ENCODE results near the gene FIGNL1. TPM values are rescaled to one million over a fixed set of nuclear protein-coding genes. Genes with fewer than 3 reads are reported as not detected.

FIGNL1 gene
- total RNA-seq, 1 experiment from 2014 or later = 13.8 TPM

- no peak overlapping the region for H3K27ac Mint-ChIP-seq
- H3K4me2 ChIP-seq (ENCODE audit: insufficient read depth, insufficient read length, low read length) = no peak overlapping the region
- H3K36me3 Mint-ChIP-seq (ENCODE audit: insufficient read depth in 1 of 3, low read depth in 3 of 3) = no peaks in the 10 kb centered on the region; a peak in 2 of 7 replicates
- no peak overlapping the region for H2BK120ac ChIP-seq (ENCODE audit: low read depth, low read length, poor library complexity, severe bottlenecking)
- peaks cover 5 to 7% of the 10 kb centered on the region in 2 experiments; a peak in 3 of 4 replicates for H3K4me1 Mint-ChIP-seq
- H3K56ac ChIP-seq (ENCODE audit: insufficient read length, low read depth, low read length) = no peak overlapping the region
- no peak overlapping the region for H2BK12ac ChIP-seq (ENCODE audit: insufficient read length, low read depth, low read length)
- peaks cover 24% of the 10 kb centered on the region for H3K27me3 Mint-ChIP-seq (ENCODE audit: low read depth)
- no peak overlapping the region for H4K91ac ChIP-seq (ENCODE audit: insufficient read length, low read depth, low read length)
- no peak overlapping the region for H3T11ph ChIP-seq (ENCODE audit: low read length)
- no peak overlapping the region for H3K18ac ChIP-seq (ENCODE audit: insufficient read length, low read depth, low read length)
- H2AK5ac ChIP-seq (ENCODE audit: insufficient read length, low read length) = no peak overlapping the region
- no peak overlapping the region for H3K23ac ChIP-seq (ENCODE audit: insufficient read length, low read depth, low read length)
- H3K14ac ChIP-seq (ENCODE audit: insufficient read depth, low read length) = no peak overlapping the region
- H3K9me3 Mint-ChIP-seq = peaks cover 0 to 3% of the 10 kb centered on the region in 2 experiments; a peak in 2 of 5 replicates
- DNase-seq = peak; percentile 81
- H3K27me3 ChIP-seq (ENCODE audit: insufficient read depth, low read length) = no peaks in the 10 kb centered on the region
- H3K4me1 ChIP-seq (ENCODE audit: insufficient read depth, low read length) = no peaks in the 10 kb centered on the region
- TF ChIP-seq CTCF (conservative IDR thresholded peaks at IDR 0.05) = peak; percentile 93
- no peaks in the 10 kb centered on the region for H3K79me2 ChIP-seq (ENCODE audit: insufficient read depth, low read length)
- WGBS (ENCODE audit: extremely low coverage, insufficient read length, low lambda C conversion rate) = no CpG with 5 or more reads among the region's 30 CpGs
- no peak overlapping the region for H2BK15ac ChIP-seq (ENCODE audit: low read depth, low read length)
- H3K9ac ChIP-seq (ENCODE audit: extremely low read depth, insufficient read length, low read length) = no peak overlapping the region
- no peaks in the 10 kb centered on the region for H3K23me2 ChIP-seq (ENCODE audit: insufficient read length, low read depth, low read length, poor library complexity, severe bottlenecking)
- H2BK5ac ChIP-seq (ENCODE audit: insufficient read length, low read length) = no peak overlapping the region
- H4K20me1 ChIP-seq (ENCODE audit: control insufficient read depth, insufficient read depth, insufficient read length) = no peaks in the 10 kb centered on the region
- H3K9me3 ChIP-seq (ENCODE audit: control insufficient read depth, low read depth, low read length) = no peaks in the 10 kb centered on the region
- H3K27ac ChIP-seq (ENCODE audit: insufficient read length, low read depth, low read length) = no peak overlapping the region
- H4K8ac ChIP-seq (replicated peaks; ENCODE audit: insufficient read length, low read depth, low read length) = no peak overlapping the region
- no peak overlapping the region for H4K5ac ChIP-seq (ENCODE audit: insufficient read length, low read depth, low read length)
- no peaks in the 10 kb centered on the region for H3K79me1 ChIP-seq (ENCODE audit: insufficient read depth, low read depth, low read length, poor library complexity, severe bottlenecking)
- no peak overlapping the region for H2BK20ac ChIP-seq (ENCODE audit: low read depth, low read length, poor library complexity, severe bottlenecking)
- no peak overlapping the region for H2AFZ ChIP-seq (ENCODE audit: low read length)
- no peak overlapping the region for H3K4ac ChIP-seq (ENCODE audit: low read depth, low read length)
- no peak overlapping the region for H3K4me3 Mint-ChIP-seq
Observed at GRCh38 chr7:50467817-50468610, 17.9 kb upstream of the FIGNL1 start.
